HEK293T (cell line): ENCODE measurements around the gene SHC4.
"Not testable (repeated sequence)": the region's sequence is repeated elsewhere in the genome, so short reads cannot be mapped to it uniquely, and the experiment has no call there.

ENCODE experiments used
- CTCF ChIA-PET: fragments of 350-600 bp; formaldehyde crosslinking; extraction: SDS; loops from one replicate; lab custom pipeline; 2021; ENCODE audit warnings: antibody characterized with exemption, inconsistent platforms; lab: Yijun Ruan, JAX
- POLR2A ChIA-PET: fragments of 350-600 bp; formaldehyde crosslinking; extraction: SDS; loops from one replicate; lab custom pipeline; 2020; ENCODE audit warnings: antibody characterized with exemption, inconsistent platforms; lab: Yijun Ruan, JAX
- DNase-seq: peaks from one replicate; pipeline ENCODE4 v3.0.0; 2012; ENCODE audit warnings: mixed read lengths; ENCODE audit errors: extremely low spot score
- ARNT ChIP-seq: fragments of 450-650 bp; IDR thresholded peaks from 2 replicates; pipeline ENCODE4 v1.6.1; 2017; ENCODE audit warnings: mild to moderate bottlenecking
- BHLHE40 ChIP-seq: fragments of 450-650 bp; IDR thresholded peaks from 2 replicates; pipeline ENCODE4 v1.6.1; 2016; ENCODE audit warnings: mild to moderate bottlenecking, moderate library complexity, borderline replicate concordance
- CTBP1 ChIP-seq: fragments of 450-650 bp; IDR thresholded peaks from 2 replicates; pipeline ENCODE4 v1.6.1; 2016; ENCODE audit warnings: borderline replicate concordance
- ELF4 ChIP-seq: fragments of 450-650 bp; IDR thresholded peaks from 2 replicates; pipeline ENCODE4 v1.6.1; 2017; ENCODE audit warnings: antibody characterized with exemption
- FOXA1 ChIP-seq: fragments of 450-650 bp; IDR thresholded peaks from 2 replicates; pipeline ENCODE4 v1.6.1; 2016; ENCODE audit warnings: mild to moderate bottlenecking
- FOXK2 ChIP-seq: fragments of 450-650 bp; IDR thresholded peaks from 2 replicates; pipeline ENCODE4 v1.6.1; 2016; ENCODE audit warnings: mild to moderate bottlenecking
- FOXM1 ChIP-seq: fragments of 450-650 bp; IDR thresholded peaks from 2 replicates; pipeline ENCODE4 v1.6.1; 2017; ENCODE audit warnings: mild to moderate bottlenecking, borderline replicate concordance
- HDGF ChIP-seq: fragments of 450-650 bp; IDR thresholded peaks from 2 replicates; pipeline ENCODE4 v1.6.1; 2017; ENCODE audit warnings: antibody characterized with exemption, borderline replicate concordance
- L3MBTL2 ChIP-seq: fragments of 450-650 bp; conservative IDR thresholded peaks from 2 replicates; pipeline ENCODE4 v1.6.1; 2016; ENCODE audit warnings: mild to moderate bottlenecking
- LEF1 ChIP-seq: fragments of 450-650 bp; IDR thresholded peaks from 2 replicates; pipeline ENCODE4 v1.6.1; 2017; ENCODE audit warnings: mild to moderate bottlenecking, borderline replicate concordance
- NFRKB ChIP-seq: fragments of 450-650 bp; IDR thresholded peaks from 2 replicates; pipeline ENCODE4 v1.6.1; 2016; ENCODE audit warnings: mild to moderate bottlenecking, moderate library complexity
- SP1 ChIP-seq: fragments of 450-650 bp; IDR thresholded peaks from 2 replicates; pipeline ENCODE4 v1.6.1; 2017
- SUZ12 ChIP-seq: fragments of 450-650 bp; IDR thresholded peaks from 2 replicates; pipeline ENCODE4 v1.6.1; 2016; ENCODE audit warnings: mild to moderate bottlenecking
- TARDBP ChIP-seq: fragments of 450-650 bp; IDR thresholded peaks from 2 replicates; pipeline ENCODE4 v1.6.1; 2016
- ZNF384 ChIP-seq: fragments of 450-650 bp; IDR thresholded peaks from 2 replicates; pipeline ENCODE4 v1.6.1; 2016
- TF ChIP-seq, protein P1 (sequence below): fragments of 450-650 bp; IDR thresholded peaks from 2 replicates; pipeline ENCODE4 v1.6.1; 2016

SHC4 gene

DNA sequence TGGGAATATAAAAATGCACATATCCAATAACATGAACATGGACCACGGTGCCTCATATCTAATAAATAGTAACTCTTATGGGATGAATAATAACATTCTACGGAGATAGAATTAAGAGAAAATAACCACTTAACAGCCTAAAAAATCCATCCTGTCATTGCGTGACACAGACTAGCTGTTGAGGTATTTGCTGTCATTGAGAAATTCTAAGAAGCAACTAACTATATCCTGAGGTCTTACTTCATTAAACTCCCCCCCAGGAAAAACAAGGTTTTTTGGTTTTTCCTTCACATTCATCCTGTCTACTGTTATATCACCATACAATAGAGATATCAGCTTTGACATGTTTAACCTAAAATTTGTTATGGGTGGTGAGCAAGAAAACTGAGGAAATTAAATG is 167.2 kb downstream of the SHC4 start:
- CTCF ChIA-PET: no interaction called here
- no peak for DNase-seq
- TF ChIP-seq ZNF384 (no peak), FOXM1 (no peak), LEF1 (no peak), ARNT (no peak), HDGF (no peak), ELF4 (no peak), L3MBTL2 (no peak), TARDBP (no peak)
- POLR2A ChIA-PET: no interaction called here

DNA sequence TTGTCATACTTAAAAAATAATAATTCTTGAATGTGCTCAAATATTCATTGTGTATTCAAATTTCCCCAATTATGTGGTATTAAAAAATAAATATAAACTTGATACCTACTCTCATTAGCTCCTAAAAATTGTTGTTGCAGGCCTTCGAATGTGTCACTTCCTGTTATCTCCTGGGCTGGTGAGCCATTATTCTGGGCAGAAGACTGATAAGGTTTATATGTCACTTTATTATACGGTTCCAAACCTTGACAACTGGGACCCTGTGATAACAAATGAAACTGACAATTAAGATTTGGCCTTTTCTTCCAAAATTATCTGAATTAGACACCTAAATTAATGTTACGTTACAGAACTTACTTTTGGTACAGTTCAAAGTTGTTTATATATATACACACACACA is 167.8 kb downstream of the SHC4 start:
- CTCF ChIA-PET: no interaction called here
- TF ChIP-seq, protein P1, sequence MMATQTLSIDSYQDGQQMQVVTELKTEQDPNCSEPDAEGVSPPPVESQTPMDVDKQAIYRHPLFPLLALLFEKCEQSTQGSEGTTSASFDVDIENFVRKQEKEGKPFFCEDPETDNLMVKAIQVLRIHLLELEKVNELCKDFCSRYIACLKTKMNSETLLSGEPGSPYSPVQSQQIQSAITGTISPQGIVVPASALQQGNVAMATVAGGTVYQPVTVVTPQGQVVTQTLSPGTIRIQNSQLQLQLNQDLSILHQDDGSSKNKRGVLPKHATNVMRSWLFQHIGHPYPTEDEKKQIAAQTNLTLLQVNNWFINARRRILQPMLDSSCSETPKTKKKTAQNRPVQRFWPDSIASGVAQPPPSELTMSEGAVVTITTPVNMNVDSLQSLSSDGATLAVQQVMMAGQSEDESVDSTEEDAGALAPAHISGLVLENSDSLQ: no peak
- TF ChIP-seq FOXA1: no peak
- TF ChIP-seq BHLHE40: no peak
- no peak for TF ChIP-seq ARNT
- TF ChIP-seq HDGF: no peak
- TF ChIP-seq FOXM1: no peak
- no peak for TF ChIP-seq TARDBP
- TF ChIP-seq CTBP1: no peak
- DNase-seq: no peak
- POLR2A ChIA-PET: no interaction called here

DNA sequence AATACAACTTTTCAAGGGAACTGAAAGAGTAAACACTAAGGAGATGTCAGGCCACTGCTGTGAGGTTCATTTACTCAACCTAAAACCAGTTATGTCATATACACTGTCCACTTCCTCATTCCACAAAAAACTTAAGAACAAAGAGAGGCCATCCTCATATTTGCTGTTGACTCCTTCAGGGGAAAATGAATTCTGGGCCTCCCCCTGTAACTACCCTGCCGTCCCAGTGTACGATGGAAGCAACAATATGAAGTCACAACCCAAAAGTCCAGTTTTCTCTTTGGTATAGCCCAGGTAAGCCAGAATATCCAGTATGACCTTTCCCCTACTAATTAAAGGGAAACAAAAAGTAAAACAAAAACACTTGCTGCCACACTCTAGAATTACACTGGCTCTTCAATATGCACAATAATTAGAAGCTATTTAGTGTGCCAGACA is 169.0 kb downstream of the SHC4 start:
- POLR2A ChIA-PET: no interaction called here
- CTCF ChIA-PET: no interaction called here
- no peak for DNase-seq

DNA sequence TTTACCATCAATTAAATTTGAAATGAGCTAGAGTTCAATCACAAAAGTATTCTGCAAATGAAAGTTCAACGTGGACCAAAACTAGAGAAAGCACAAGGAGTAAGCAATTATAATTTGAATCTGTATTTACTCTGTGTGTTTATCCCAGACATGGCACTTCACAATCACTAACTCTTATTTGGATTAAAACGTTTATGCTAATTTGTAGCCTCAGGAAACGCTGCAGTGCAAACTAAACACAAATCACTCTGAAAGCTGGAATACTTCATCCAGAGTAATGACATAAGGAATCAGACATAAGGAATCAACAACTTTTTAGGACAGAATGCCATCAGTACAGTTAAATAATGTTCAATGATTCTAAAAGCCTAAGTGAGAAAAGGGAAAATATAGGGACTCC is 171.3 kb downstream of the SHC4 start:
- ChIA-PET POLR2A (no interaction called here), CTCF (no interaction called here)
- TF ChIP-seq SP1 (no peak), ELF4 (no peak), TARDBP (no peak), FOXA1 (no peak), ZNF384 (no peak), CTBP1 (no peak), NFRKB (no peak), HDGF (no peak), BHLHE40 (no peak), L3MBTL2 (no peak), FOXM1 (no peak), FOXK2 (no peak), SUZ12 (no peak), ARNT (no peak), LEF1 (no peak)
- TF ChIP-seq, protein P1: no peak
- DNase-seq: no peak

More for the DNA sequence above, 169.0 kb downstream of the SHC4 start:
- TF ChIP-seq, protein P1: no peak
- no peak for TF ChIP-seq HDGF
- no peak for TF ChIP-seq L3MBTL2
- TF ChIP-seq ARNT: no peak
- TF ChIP-seq FOXA1: no peak
- TF ChIP-seq SUZ12: no peak
- TF ChIP-seq FOXK2: no peak
- TF ChIP-seq TARDBP: no peak
- no peak for TF ChIP-seq LEF1
- no peak for TF ChIP-seq ZNF384
- no peak for TF ChIP-seq FOXM1
- TF ChIP-seq SP1: no peak
- TF ChIP-seq CTBP1: no peak
- no peak for TF ChIP-seq ELF4
- no peak for TF ChIP-seq NFRKB
- TF ChIP-seq BHLHE40: no peak

DNA sequence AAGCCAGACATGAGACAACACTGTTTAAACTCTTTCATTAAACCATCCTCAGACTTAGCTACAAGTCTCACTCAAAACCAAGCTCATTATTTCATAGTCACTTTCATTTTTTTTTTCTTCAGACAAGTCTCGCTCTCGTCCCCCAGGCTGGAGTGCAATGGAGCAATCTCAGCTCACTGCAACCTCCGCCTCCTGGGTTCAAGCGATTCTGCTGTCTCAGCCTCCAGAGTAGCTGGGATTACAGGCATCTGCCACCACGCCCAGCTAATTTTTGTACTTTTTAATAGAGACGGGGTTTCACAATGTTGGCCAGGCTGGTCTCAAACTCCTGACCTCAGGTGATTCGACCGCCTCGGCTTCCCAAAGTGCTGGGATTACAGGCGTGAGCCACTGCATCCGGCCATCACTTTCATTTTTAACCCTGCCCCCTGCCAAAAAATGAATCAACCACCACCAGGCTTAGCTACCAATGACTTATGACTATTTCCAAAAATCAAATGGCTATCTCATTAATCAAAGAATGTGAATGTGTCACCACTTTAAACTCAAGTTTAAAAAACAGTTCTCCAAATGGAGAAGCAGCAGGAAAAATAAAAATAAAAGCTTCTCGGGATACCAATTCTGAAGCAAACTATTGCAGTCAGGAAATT is 173.1 kb downstream of the SHC4 start:
- CTCF ChIA-PET: interaction anchor here (1.0 kb wide), 1 partner anchor 13 kb away, joined by 3 read pairs; no protein-coding TSS in a partner anchor
- DNase-seq: not testable (repeated sequence)

DNA sequence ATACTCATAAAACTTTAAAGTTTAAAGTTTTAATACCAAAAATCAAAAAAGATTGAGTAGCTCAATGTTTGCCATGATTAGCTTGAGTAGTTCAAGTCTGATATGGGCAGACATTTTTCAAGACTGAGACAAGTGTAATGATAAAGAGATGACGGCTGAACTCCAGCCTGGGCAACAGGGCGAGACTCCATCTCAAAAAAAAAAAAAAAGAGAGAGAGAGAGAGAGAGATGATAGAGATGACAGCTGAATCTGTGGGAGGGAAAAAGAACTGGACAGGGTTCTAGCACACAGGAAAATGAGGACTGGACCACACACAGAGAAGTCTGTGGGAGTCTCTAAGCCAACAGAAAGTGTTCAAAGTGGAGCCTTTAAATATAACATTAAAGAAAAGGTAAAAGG is 178.0 kb downstream of the SHC4 start:
- CTCF ChIA-PET: no interaction called here
- DNase-seq: no peak
- no peak for TF ChIP-seq BHLHE40
- no peak for TF ChIP-seq FOXA1
- TF ChIP-seq HDGF: no peak
- no peak for TF ChIP-seq ELF4
- no peak for TF ChIP-seq CTBP1
- TF ChIP-seq NFRKB: no peak
- no peak for TF ChIP-seq ARNT
- TF ChIP-seq TARDBP: no peak
- no peak for TF ChIP-seq ZNF384
- TF ChIP-seq SP1: no peak
- no peak for TF ChIP-seq SUZ12
- TF ChIP-seq L3MBTL2: no peak
- POLR2A ChIA-PET: no interaction called here

More for the DNA sequence above, 173.1 kb downstream of the SHC4 start:
- POLR2A ChIA-PET: not testable (repeated sequence)
